ENCODE measurements around the gene DUOX2.
"Not testable (repeated sequence)": the region's sequence is repeated elsewhere in the genome, so short reads cannot be mapped to it uniquely, and the experiment has no call there.

The DUOX2 gene

DNA sequence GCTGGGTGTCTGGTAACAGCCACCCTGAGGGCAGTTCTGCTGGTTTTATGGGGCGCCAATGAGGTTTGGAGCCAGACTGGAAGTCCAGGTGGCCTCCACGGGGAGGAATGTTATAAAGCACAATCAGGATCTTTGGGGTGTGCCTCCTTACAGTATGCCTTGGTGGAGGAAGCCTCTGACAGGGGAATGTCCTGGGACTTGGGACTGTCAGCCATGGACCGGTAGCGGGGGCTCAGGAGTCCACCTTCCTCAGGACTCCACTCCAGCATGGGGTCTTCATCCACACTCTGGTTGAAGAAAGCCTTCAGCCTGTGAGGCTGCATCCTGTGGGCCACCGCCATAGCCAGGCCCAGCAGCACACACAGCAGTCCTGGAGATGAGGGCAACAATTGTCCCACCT, 5.0 kb upstream of the DUOX2 start:
- DNase-seq, result no peak

GRCh38 chr15:45118131-45118588, 4.2 kb upstream of the DUOX2 start:
- DNase-seq, result peak in 12 of 14 donors; percentile 51 to 85 (median 79)

DNA sequence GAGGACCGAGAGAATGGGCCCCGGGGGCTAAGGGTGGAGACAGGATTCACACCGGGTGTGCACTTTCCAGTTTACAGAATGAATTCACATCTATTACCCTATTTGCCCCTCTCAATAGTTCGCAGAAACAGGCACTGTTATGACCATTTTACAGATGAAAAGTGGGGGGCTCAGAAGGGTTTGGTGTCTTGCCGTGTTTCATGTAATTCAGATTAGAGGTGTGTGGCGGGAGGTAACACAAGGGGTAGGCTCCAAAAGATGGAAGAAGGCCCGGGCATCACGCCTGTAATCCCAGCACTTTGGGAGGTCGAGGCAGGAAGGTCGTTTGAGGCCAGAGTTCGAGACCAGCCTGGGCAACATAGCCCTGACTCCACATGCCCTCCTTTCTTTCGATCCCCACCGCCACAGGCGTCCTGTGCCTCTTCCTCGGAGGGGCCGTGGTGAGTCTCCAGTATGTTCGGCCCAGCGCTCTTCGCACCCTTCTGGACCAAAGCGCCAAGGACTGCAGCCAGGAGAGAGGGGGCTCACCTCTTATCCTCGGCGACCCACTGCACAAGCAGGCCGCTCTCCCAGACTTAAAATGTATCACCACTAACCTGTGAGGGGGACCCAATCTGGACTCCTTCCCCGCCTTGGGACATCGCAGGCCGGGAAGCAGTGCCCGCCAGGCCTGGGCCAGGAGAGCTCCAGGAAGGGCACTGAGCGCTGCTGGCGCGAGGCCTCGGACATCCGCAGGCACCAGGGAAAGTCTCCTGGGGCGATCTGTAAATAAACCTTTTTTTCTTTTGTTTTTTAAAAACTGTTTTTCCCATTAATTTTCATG, 3.5 kb upstream of the DUOX2 start:
- DNase-seq, result no peak

GRCh38 chr15:45116482-45117307, 2.7 kb upstream of the DUOX2 start:
- DNase-seq, result peak in 1 of 14 donors; percentile 1

DNA sequence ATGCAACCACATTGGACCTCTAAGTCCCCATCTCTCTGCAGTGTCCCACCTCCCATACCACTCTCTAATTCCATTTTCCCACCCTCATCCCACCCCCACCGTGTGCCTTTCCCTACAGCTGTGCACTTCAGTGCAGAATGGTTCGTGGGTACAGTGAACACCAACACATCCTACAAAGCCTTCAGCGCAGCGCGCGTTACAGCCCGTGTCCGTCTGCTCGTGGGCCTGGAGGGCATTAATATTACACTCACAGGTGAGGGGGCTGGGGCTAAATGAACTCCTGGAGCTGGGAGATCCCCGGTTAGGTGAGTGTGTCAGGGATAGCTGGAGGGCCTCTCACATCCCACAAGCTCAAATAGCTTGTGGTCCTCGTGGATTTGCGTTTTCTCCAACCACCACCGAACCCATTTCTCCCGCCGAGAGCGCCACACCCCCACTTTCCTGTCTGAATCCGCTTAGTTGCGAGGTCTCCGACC, 2.1 kb upstream of the DUOX2 start:
- no peak for DNase-seq

DNA sequence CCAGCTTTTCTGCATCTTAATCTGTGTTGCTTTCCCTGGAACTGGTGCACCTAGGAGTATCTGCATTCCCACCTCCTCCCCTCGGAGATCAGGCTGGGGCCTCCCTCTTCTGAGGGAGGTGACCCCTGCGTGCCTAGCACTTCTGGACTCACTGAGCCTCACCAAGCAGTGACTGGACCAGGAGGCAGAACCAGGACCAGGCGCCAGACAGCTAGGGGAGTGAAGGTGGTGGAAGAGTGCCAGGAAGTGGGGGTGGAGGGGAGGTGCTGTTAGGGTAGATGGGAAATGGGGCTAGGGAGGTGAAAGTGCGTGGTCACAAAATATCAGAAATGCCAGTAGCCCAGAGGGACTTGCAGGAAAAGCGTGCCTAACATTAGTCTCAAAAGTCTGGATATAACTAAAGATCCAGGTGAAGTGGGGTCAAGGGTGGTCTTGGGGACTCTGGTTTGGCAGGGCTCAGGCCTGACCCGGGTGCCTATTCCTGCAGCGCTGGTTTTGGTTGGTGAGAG, 1.4 kb upstream of the DUOX2 start:
- no peak for DNase-seq

- DNase-seq, result no peak
Measured at GRCh38 chr15:45114751-45115085, 746 bp upstream of the DUOX2 start.

GRCh38 chr15:45113380-45113990, 487 bp downstream of the DUOX2 start:
- no peak for DNase-seq

DNA sequence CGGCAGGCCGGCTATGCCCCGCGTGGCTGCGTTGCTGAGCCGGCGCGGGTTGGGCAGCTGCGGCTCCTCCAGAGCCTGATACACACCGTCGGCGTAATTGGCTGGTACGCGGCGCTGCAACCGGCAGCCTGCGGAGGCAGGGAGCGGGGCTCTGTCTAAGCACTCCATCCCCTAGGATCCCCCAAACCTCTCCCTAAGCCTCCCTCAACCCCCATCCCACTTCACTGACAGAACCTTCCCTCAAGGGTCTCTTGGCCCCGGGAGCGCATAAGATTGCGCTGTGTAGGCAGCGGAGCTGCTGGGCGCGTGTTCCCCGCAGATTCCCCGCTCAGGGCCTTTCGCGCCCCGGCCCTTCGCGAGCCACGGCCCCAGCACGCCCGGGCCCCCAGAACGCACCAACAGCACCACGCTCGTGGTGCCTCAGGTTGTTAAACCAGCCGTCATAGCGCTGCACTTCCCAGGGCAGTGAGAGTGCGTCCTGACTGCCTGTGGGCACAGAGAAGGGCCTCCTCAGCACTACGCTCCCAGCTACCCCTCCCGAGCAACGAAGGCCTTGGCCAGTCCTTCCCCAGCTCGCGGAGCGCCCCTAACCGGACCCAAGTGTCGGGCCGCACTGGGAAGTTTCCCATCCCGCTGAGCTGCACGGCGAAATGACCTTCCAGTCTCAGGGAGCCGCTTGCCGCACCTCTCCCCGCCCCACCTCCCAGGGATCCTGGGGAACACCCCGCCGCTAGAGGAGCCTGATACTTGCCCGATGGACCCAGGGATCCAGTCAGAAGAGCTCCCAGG, 1.2 kb downstream of the DUOX2 start:
- no peak for DNase-seq

DNA sequence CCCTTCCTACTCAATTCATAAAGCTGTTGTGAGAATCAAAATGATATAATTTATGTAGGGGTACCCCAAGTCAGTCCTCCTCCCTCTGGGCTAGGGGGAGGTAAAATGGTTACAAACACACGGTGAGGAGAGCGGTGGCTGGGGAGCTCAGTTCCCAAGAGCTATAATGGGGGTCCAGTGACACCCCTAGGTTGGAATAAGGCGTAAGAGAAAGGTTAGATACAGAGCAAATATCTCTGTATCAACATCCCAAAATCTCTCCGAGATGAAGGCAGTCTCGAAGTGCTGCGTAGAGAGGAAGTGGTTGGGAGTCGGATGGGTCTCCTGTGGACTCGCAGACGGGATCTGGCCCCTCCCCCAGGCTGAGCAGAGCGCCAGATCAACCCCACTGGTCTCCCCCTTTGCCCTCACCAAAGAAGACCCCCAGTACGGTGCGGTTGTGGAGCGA, 1.8 kb downstream of the DUOX2 start:
- no peak for DNase-seq

- no peak for DNase-seq
Measured at GRCh38 chr15:45111390-45112142, 2.4 kb downstream of the DUOX2 start.

GRCh38 chr15:45110256-45110820, 3.6 kb downstream of the DUOX2 start:
- no peak for DNase-seq

GRCh38 chr15:45107941-45108630, 5.9 kb downstream of the DUOX2 start:
- no peak for DNase-seq

DNA sequence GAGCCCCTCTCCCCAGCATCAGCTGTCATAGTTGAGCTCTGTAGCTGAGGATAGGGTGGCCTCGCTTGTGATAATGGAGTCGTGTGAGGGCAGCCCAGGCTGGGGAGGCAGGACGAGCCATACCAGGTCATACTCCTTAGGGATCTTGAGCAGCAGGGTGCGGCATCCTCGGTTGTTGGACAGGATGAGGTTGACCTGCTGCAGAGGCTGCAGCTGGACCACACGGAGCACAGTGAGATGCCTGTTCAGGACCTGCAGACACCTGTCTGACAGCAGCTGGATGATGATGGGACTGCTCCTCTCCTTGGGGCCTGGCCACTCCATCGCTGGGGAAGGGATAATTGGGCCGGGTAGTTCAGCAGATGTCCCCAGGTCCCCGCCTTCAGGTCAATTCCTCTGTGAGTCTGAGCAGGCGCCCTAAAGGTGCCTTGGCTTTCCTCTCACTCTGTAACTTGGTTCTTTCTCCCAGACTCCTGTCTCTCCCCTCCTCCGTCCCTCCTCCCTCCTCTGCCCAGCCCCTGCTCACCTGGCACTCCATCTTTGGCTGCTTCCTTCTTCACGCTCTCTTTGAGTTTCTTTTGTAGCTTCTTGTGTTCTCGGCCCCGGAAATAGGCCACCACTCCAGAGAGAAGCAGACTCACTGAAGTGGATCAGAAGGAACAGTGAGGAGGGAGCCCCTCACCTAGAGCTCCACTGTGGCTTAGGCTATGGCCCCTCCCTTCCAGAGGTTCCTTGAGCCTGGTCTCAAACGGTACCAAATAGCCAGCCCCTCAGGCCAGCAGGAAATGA, 7.8 kb downstream of the DUOX2 start:
- no peak for DNase-seq

- DNase-seq, result no peak
Measured at GRCh38 chr15:45105586-45105985, 8.4 kb downstream of the DUOX2 start.

DNA sequence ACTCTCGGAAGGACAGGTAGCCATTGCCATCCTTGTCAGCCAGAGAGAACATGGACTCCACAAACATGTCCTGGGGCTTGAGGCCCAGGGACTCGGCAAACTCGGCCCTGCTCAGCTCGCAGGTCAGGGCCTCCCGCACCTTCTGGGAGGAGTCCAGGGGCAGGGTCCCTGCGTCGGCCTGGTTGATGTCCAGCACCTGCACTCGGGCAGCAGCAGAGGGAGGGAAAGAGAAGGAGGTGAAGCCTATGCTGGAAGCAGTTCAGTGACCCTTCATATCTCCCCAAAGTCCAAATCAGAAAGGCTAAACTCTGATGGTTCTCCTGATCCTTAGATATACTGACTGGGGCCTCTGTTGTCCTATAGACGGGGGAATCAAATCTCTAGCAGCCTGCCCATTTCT, 9.8 kb downstream of the DUOX2 start:
- DNase-seq, result not testable (repeated sequence)

GRCh38 chr15:45102226-45102625, 11.7 kb downstream of the DUOX2 start:
- DNase-seq, result no peak

GRCh38 chr15:45101749-45102148, 12.2 kb downstream of the DUOX2 start:
- no peak for DNase-seq

- no peak for DNase-seq
Measured at GRCh38 chr15:45100884-45101625, 12.9 kb downstream of the DUOX2 start.

Measured in C1 segment of cervical spinal cord (tissue), 14 donors.